Vagina (tissue), 2 donors: ENCODE measurements around the gene CSMD2. TPM values are rescaled to one million over a fixed set of nuclear protein-coding genes. Genes with fewer than 3 reads are reported as not detected.

Experiments
- DNase-seq, 2 donors: peaks; one replicate each; pipeline ENCODE4 v3.0.0-alpha.2; 2017; ENCODE audit errors: extremely low spot score in 2 of 2
- H3K27ac ChIP-seq: fragments of 200-600 bp; sonication (generic); one replicate; pipeline ENCODE4 v1.5.1; 2019
- H3K27me3 ChIP-seq: fragments of 200-600 bp; sonication (generic); one replicate; pipeline ENCODE4 v1.5.1; 2019
- H3K36me3 ChIP-seq, 2 donors: fragments of 200-600 bp; sonication (generic); one replicate each; pipeline ENCODE4 v1.5.1; 2017 to 2019
- H3K4me1 ChIP-seq: fragments of 200-600 bp; sonication (generic); one replicate; pipeline ENCODE4 v1.5.1; 2019
- H3K4me3 ChIP-seq, 2 donors: fragments of 200-600 bp; sonication (generic); 1 replicate in 1 of 2; 2 replicates in 1 of 2; pipeline ENCODE4 v1.5.1; 2016 to 2019
- H3K9me3 ChIP-seq: fragments of 200-600 bp; sonication (generic); one replicate; pipeline ENCODE4 v1.5.1; 2019
- CTCF ChIP-seq, 3 experiments: fragments of 450-650 bp in 2 of 3; fragments of 200-600 bp in 1 of 3; sonication (generic) in 1 of 3; IDR thresholded peaks; one replicate each; pipeline ENCODE4 v1.5.1; 2017 to 2019; ENCODE audit warnings: antibody characterized with exemption in 3 of 3, mild to moderate bottlenecking in 2 of 3, moderate library complexity in 2 of 3
- POLR2A ChIP-seq, 2 donors: fragments of 450-650 bp; IDR thresholded peaks; one replicate each; pipeline ENCODE4 v1.6.1; 2017; ENCODE audit warnings: antibody characterized with exemption in 2 of 2, mild to moderate bottlenecking in 2 of 2, moderate library complexity in 2 of 2
- POLR2AphosphoS5 ChIP-seq, 2 donors: sonication (generic); formaldehyde crosslinking; IDR thresholded peaks; one replicate each; pipeline ENCODE4 v1.9.0; 2017; ENCODE audit warnings: antibody characterized with exemption in 2 of 2, mild to moderate bottlenecking in 2 of 2, low read depth in 1 of 2; ENCODE audit not compliant: insufficient read depth in 1 of 2
- intact Hi-C: fragments of 100-400 bp; cut with DNase I; formaldehyde crosslinking; loops from one replicate; pipeline ENCODE4 v1.15.1; 2023
- total RNA-seq: library from RNA; depleted of rRNA; stranded (reverse); fragments of >200 nt; gene quantifications from one replicate; pipeline ENCODE4 v1.2.3, GENCODE V29; 2016

CSMD2 gene
- total RNA-seq, 1 donor from 2014 or later = 0.25 TPM

DNA sequence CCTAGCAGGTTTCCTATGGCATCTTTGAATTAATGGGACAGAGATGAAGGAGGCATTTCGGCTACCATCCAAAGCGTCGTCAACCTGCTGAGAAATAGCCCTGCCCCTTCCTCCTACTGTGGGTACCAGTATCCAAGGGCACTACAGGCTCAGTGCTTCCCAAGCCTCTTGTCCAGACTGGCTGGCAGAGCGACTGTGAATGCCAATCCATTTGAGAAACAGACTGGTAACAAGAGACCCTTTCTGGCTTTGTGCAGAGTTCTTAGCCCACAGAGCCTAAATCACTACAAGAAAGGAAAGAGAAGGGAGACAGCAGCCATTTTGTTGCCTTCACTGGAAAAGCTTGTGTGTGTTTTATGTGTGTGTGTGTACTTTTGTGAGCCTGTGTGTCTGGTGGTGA is 185.7 kb downstream of the CSMD2 start:
- intact Hi-C loops = no loop called here

DNA sequence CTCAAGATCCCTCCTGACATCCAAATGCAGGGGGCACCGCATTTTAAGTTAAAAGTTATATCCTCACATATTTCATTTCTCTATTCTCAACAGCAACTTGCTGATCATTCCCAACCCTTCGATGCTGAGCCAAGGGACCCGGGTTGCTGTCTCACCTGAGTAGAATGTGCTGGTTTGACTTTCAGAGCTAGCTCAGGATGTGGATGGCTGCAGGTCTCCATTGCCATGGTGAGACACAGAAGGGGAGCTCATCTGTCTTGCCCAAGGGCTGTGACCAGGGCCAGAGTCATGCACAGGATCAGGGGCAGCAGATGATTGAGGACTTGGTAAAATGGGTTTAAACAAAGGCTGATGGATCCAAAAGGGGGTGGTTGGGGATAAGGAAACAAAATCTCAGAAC is 189.1 kb downstream of the CSMD2 start:
- no peaks in the 10 kb centered on the region for H3K4me1 ChIP-seq
- no peak overlapping the region for H3K4me3 ChIP-seq
- intact Hi-C loops = no loop called here
- TF ChIP-seq POLR2AphosphoS5 (IDR thresholded peaks at IDR 0.05; ENCODE audit: insufficient read depth in 1 of 2, low read depth in 1 of 2) = no peak
- TF ChIP-seq CTCF (IDR thresholded peaks at IDR 0.05) = no peak
- no peak for TF ChIP-seq POLR2A (IDR thresholded peaks at IDR 0.05)
- H3K9me3 ChIP-seq = no peaks in the 10 kb centered on the region
- H3K27me3 ChIP-seq = no peaks in the 10 kb centered on the region
- no peaks in the 10 kb centered on the region for H3K36me3 ChIP-seq
- no peak for DNase-seq
- no peak overlapping the region for H3K27ac ChIP-seq

More for the DNA sequence above, 185.7 kb downstream of the CSMD2 start:
- H3K9me3 ChIP-seq = no peaks in the 10 kb centered on the region
- H3K36me3 ChIP-seq = no peaks in the 10 kb centered on the region
- H3K4me3 ChIP-seq = no peak overlapping the region
- no peak for DNase-seq
- H3K27ac ChIP-seq = no peak overlapping the region
- TF ChIP-seq POLR2A (IDR thresholded peaks at IDR 0.05) (no peak), POLR2AphosphoS5 (IDR thresholded peaks at IDR 0.05; ENCODE audit: insufficient read depth in 1 of 2, low read depth in 1 of 2) (no peak), CTCF (IDR thresholded peaks at IDR 0.05) (no peak)
- no peaks in the 10 kb centered on the region for H3K27me3 ChIP-seq
- H3K4me1 ChIP-seq = no peaks in the 10 kb centered on the region

- intact Hi-C loops = no loop called here
- H3K4me1 ChIP-seq = no peaks in the 10 kb centered on the region
- H3K4me3 ChIP-seq = no peak overlapping the region
- no peaks in the 10 kb centered on the region for H3K36me3 ChIP-seq
- H3K9me3 ChIP-seq = no peaks in the 10 kb centered on the region
- TF ChIP-seq POLR2AphosphoS5 (IDR thresholded peaks at IDR 0.05; ENCODE audit: insufficient read depth in 1 of 2, low read depth in 1 of 2) (no peak), POLR2A (IDR thresholded peaks at IDR 0.05) (no peak), CTCF (IDR thresholded peaks at IDR 0.05) (no peak)
- no peak for DNase-seq
- no peaks in the 10 kb centered on the region for H3K27me3 ChIP-seq
- no peak overlapping the region for H3K27ac ChIP-seq
Observed at GRCh38 chr1:33973799-33974545, 191.1 kb downstream of the CSMD2 start.

DNA sequence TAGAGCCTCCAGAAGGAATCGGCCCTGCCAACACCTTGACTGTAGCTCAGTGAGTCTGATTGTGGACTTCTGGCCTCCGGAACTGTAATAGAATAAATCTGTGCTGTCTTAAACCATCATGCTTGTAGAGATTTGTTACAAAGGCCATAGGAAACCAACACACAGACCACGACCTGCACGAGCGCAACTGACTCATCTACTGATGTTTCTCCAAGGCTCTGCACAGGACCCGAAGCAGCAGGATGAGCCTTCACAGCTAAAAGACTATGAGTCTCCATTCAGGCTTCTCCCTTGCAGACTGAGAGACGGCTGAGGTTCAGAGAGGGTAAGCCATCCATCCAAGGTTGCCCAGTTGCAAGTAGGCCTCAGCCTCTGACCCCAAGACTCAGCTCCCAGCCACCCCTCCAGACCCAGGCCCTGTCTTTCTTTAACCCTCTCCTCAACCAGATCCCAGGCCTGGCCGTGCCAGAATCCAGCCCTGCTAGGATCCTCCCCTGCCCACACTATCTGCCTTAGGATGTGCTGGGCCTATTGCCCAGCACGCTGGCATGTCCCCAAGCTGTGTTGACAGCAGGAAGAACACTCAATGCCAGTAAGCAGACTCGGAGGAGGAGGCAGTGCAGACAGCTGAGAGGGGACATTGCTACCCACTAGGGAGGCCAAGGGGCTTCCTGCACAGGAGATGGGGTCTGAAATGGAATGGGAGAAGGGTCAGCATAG is 192.2 kb downstream of the CSMD2 start:
- DNase-seq = no peak
- no peaks in the 10 kb centered on the region for H3K27me3 ChIP-seq

More for the DNA sequence above, 192.2 kb downstream of the CSMD2 start:
- no peaks in the 10 kb centered on the region for H3K9me3 ChIP-seq
- H3K36me3 ChIP-seq = no peaks in the 10 kb centered on the region
- H3K27ac ChIP-seq = no peak overlapping the region
- H3K4me3 ChIP-seq = no peak overlapping the region
- TF ChIP-seq POLR2AphosphoS5 (IDR thresholded peaks at IDR 0.05; ENCODE audit: insufficient read depth in 1 of 2, low read depth in 1 of 2) = no peak
- no peak for TF ChIP-seq CTCF (IDR thresholded peaks at IDR 0.05)
- TF ChIP-seq POLR2A (IDR thresholded peaks at IDR 0.05) = no peak
- no peaks in the 10 kb centered on the region for H3K4me1 ChIP-seq
- intact Hi-C loops = no loop called here
